Thoracic aorta (tissue), 2 donors: ENCODE data around the gene NAB2. TPM values are rescaled to one million over a fixed set of nuclear protein-coding genes. Genes with fewer than 3 reads are reported as not detected.

ENCODE experiments used
- ATAC-seq: fragments of 150-250 bp; one replicate; pipeline ENCODE4 v1.8.0; 2017; ENCODE audit warnings: low read depth; ENCODE audit not compliant: insufficient number of reproducible peaks, low FRiP score
- DNase-seq: peaks from one replicate; pipeline ENCODE4 v3.0.0-alpha.2; 2020; ENCODE audit warnings: low spot score
- H3K27ac ChIP-seq, 2 donors: fragments of 200-600 bp; sonication (generic); 1 replicate in 1 of 2; 2 replicates in 1 of 2; pipeline ENCODE4 v1.5.1; 2016; ENCODE audit warnings: mild to moderate bottlenecking in 2 of 2, moderate library complexity in 2 of 2
- H3K27me3 ChIP-seq: fragments of 200-600 bp; sonication (generic); replicated peaks from 2 replicates; pipeline ENCODE4 v1.6.0; 2016; ENCODE audit warnings: mild to moderate bottlenecking; ENCODE audit not compliant: insufficient read depth
- H3K36me3 ChIP-seq: fragments of 200-600 bp; sonication (generic); one replicate; pipeline ENCODE4 v1.5.1; 2016
- H3K4me1 ChIP-seq, 2 donors: fragments of 200-600 bp; sonication (generic); 1 replicate in 1 of 2; 2 replicates in 1 of 2; pipeline versions ENCODE4 v1.5.1 to v1.6.0; 2016; ENCODE audit warnings: low read depth in 2 of 2, mild to moderate bottlenecking in 1 of 2; ENCODE audit not compliant: control insufficient read depth in 1 of 2
- H3K4me3 ChIP-seq: fragments of 200-600 bp; sonication (generic); 2 replicates; pipeline ENCODE4 v1.5.1; 2016; ENCODE audit warnings: mild to moderate bottlenecking
- H3K9me3 ChIP-seq: fragments of 200-600 bp; sonication (generic); 2 replicates; pipeline ENCODE4 v1.5.1; 2016
- total RNA-seq, 2 donors: library from RNA; depleted of rRNA; stranded (reverse); fragments of >200 nt; gene quantifications; one replicate each; pipeline versions ENCODE4 v1.1.0 to v1.2.3, GENCODE V29; 2016
- TF ChIP-seq, protein P1 (sequence below): fragments of 200-600 bp; sonication (generic); IDR thresholded peaks from one replicate; pipeline ENCODE4 v1.5.1; 2019; ENCODE audit warnings: antibody characterized with exemption

NAB2 gene
- total RNA-seq, 2 donors from 2014 or later: 30.5 to 39.3 TPM

DNA sequence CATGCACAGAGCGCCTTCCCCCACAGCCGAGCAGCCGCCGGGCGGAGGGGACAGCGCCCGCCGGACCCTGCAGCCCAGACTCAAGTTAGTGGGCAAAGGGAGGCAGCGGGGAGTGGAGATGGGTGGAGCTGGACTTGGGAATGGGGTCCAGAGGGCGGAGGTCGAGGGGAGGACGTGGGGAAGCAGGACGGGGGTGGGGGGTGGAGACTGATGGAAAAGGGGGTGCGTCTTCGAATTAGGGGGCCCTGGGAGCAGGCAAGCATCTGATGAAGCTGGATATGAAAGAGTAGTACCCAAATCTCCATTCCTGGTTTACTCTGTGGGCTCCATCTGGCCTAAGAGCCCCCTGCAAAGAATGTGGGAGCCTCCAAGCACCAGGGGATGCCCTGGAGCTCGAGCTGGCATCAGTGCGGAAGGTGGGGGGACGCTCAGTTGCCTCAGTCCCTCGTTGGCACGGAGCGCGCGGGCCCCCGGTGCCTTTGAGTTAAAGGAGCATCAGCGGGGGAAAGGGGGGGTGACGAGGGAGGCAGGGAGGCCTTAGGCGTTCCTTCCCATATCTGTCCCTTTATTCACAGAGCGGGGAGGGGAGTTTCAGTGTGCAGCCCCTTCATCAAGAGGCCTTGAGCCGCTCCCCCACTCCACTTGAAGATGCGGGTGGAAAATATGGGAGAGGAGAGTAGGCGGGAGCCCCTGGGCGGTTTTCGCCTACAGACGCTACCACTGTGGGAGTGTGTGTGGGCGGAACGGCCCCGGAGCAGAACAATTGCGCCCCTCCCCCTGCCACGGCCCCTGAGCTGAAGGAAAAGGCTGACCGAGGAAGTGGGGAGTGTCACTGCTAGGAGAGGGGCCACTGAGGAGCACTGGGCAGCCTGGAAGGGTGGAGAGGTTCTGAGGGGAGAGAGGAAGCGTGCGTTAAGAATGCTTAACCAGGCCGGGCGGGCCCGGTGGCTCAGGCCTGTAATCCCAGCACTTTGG is 644 bp downstream of the NAB2 start:
- TF ChIP-seq, protein P1, sequence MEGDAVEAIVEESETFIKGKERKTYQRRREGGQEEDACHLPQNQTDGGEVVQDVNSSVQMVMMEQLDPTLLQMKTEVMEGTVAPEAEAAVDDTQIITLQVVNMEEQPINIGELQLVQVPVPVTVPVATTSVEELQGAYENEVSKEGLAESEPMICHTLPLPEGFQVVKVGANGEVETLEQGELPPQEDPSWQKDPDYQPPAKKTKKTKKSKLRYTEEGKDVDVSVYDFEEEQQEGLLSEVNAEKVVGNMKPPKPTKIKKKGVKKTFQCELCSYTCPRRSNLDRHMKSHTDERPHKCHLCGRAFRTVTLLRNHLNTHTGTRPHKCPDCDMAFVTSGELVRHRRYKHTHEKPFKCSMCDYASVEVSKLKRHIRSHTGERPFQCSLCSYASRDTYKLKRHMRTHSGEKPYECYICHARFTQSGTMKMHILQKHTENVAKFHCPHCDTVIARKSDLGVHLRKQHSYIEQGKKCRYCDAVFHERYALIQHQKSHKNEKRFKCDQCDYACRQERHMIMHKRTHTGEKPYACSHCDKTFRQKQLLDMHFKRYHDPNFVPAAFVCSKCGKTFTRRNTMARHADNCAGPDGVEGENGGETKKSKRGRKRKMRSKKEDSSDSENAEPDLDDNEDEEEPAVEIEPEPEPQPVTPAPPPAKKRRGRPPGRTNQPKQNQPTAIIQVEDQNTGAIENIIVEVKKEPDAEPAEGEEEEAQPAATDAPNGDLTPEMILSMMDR: no peak
- H3K36me3 ChIP-seq: peaks cover 17% of the 10 kb centered on the region
- peak overlapping the region; percentile 92 for H3K4me3 ChIP-seq
- H3K4me1 ChIP-seq: peaks cover 42 to 54% of the 10 kb centered on the region in 2 donors
- H3K27ac ChIP-seq: peak overlapping the region; percentile 84 to 88
- ATAC-seq (no peak), DNase-seq (no peak)
- H3K27me3 ChIP-seq: no peaks in the 10 kb centered on the region
- no peaks in the 10 kb centered on the region for H3K9me3 ChIP-seq

DNA sequence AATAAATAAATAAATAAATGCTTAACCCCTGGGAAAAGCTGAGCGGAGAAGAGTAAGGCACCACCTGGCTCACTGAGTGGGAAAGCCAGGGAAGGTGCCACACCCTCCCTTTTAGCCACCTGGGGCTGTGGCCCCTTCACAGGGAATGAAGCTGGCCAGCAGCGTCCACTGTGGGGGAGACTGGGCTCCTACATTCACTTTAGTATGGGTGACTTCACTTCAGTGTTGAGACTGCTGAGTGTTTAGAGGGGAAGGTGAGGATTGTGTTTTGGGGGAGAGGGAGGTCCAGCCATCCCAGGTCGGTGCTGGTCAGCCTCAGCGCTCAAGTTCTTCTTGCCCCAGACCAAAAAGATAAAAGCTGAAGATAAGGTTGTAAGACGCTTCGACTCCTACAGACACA is 1.6 kb downstream of the NAB2 start:
- H3K4me1 ChIP-seq: peaks cover 42 to 60% of the 10 kb centered on the region in 2 donors
- no peaks in the 10 kb centered on the region for H3K9me3 ChIP-seq
- H3K27me3 ChIP-seq: no peaks in the 10 kb centered on the region
- TF ChIP-seq, protein P1: no peak
- DNase-seq (no peak), ATAC-seq (no peak)
- peak overlapping the region; percentile 84 to 88 for H3K27ac ChIP-seq
- peaks cover 22% of the 10 kb centered on the region for H3K36me3 ChIP-seq
- H3K4me3 ChIP-seq: peak overlapping the region; percentile 92

DNA sequence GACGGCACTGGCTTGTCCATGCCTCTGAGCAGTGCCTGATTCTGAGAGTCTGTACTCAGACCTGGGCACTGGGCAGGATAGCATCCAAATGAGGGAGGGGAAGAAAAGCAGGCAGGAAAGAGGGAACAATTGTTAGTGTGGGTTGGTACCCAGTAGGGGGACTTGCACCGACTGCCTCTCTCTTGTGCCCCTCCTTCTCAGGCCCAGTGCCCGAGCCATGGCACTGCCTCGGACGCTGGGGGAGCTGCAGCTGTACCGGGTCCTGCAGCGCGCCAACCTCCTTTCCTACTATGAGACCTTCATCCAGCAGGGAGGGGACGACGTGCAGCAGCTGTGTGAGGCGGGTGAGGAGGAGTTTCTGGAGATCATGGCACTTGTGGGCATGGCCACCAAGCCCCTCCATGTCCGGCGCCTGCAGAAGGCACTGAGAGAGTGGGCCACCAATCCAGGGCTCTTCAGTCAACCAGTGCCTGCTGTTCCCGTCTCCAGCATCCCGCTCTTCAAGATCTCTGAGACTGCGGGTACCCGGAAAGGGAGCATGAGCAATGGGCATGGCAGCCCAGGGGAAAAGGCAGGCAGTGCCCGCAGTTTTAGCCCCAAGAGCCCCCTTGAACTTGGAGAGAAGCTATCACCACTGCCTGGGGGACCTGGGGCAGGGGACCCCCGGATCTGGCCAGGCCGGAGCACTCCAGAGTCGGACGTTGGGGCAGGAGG is 2.2 kb downstream of the NAB2 start:
- no peaks in the 10 kb centered on the region for H3K27me3 ChIP-seq
- no peaks in the 10 kb centered on the region for H3K9me3 ChIP-seq
- H3K36me3 ChIP-seq: peaks cover 28% of the 10 kb centered on the region
- DNase-seq (no peak), ATAC-seq (no peak)
- peak overlapping the region; percentile 92 for H3K4me3 ChIP-seq
- peak overlapping the region; percentile 84 to 88 for H3K27ac ChIP-seq
- peaks cover 38 to 54% of the 10 kb centered on the region in 2 donors for H3K4me1 ChIP-seq
- TF ChIP-seq, protein P1: peak; percentile 40

DNA sequence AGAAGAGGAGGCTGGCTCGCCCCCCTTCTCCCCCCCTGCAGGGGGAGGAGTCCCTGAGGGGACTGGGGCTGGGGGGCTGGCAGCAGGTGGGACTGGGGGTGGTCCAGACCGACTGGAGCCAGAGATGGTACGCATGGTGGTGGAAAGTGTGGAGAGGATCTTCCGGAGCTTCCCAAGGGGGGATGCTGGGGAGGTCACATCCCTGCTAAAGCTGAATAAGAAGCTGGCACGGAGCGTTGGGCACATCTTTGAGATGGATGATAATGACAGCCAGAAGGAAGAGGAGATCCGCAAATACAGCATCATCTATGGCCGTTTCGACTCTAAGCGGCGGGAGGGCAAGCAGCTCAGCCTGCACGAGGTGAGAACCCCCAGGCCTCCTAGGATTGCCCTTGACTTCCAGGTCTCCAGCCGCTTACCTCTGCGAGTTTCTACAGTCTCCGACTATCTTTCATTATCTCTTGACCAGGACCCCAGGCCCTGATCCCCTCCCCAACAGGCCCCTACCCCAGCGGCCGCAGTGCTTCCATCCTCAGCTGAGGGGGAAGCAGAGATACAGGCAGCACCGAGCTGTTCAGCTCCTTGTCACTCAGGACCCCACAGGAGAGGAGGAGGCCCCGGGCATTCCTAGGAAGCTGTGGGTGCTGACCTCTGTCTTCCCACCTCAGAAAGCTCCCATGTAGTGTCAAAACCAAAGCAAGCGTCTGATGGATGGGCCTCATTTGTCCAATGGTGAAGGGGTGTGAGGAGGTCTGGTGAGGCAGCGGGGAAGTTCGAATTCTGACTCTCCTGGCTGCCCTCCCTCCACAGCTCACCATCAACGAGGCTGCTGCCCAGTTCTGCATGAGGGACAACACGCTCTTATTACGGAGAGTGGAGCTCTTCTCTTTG is 3.0 kb downstream of the NAB2 start:
- TF ChIP-seq, protein P1: no peak
- Histone ChIP-seq H3K27ac (peak overlapping the region; percentile 75 to 88), H3K9me3 (no peaks in the 10 kb centered on the region), H3K4me1 (peaks cover 33 to 49% of the 10 kb centered on the region in 2 donors), H3K27me3 (no peaks in the 10 kb centered on the region), H3K4me3 (peak overlapping the region; percentile 92), H3K36me3 (peaks cover 36% of the 10 kb centered on the region)
- DNase-seq (no peak), ATAC-seq (no peak)
